GM12878 (cell line): ENCODE data around the gene SLIT2. TPM values are rescaled to one million over a fixed set of nuclear protein-coding genes. Genes with fewer than 3 reads are reported as not detected.

Source experiments
- ATAC-seq: fragments of 200-7000 bp; cut with Tn5 transposase; 3 replicates; pipeline ENCODE4 v1.9.1; 2020; ENCODE audit warnings: mild to moderate bottlenecking, moderate library complexity
- BruUV-seq: library from RNA; stranded (reverse); fragments of 400-500 nt; replicated peaks from 2 replicates; lab custom pipeline; 2021; lab: Mats Ljungman, UMichigan
- CTCF ChIA-PET: fragments of 300-600 bp; sonication (Branson Sonifier 250); formaldehyde crosslinking; extraction: SDS; loops from one replicate; lab custom pipeline; 2021; ENCODE audit warnings: inconsistent platforms; lab: Yijun Ruan, JAX
- POLR2A ChIA-PET: fragments of 350-600 bp; formaldehyde crosslinking; extraction: SDS; loops from one replicate; lab custom pipeline; 2021; ENCODE audit warnings: inconsistent platforms; lab: Charles Lee
- RAD21 ChIA-PET: fragments of 300-600 bp; sonication (Branson Sonifier 250); formaldehyde crosslinking; loops from one replicate; lab custom pipeline; 2023; ENCODE audit warnings: antibody characterized with exemption; ENCODE audit not compliant: unreplicated experiment; lab: Charles Lee
- SMC1A ChIA-PET: fragments of 300-600 bp; sonication (Branson Sonifier 250); formaldehyde crosslinking; loops from one replicate; lab custom pipeline; 2023; ENCODE audit not compliant: unreplicated experiment, uncharacterized antibody; lab: Charles Lee
- DNase-seq: peaks from one replicate; pipeline ENCODE4 v3.0.0-alpha.2; 2011; ENCODE audit warnings: low read depth, low spot score
- FAIRE-seq: peaks from 3 replicates; lab custom pipeline; 2011; peaks lifted over from hg19 to GRCh38; lab: Jason Lieb, UNC
- H2AFZ ChIP-seq: 2 replicates; pipeline ENCODE4 v1.6.0; 2011; ENCODE audit warnings: low read depth, low read length, control low read depth; ENCODE audit not compliant: control insufficient read depth
- H3K27ac ChIP-seq: 2 replicates; pipeline ENCODE4 v1.5.1; 2011; ENCODE audit warnings: control low read depth; ENCODE audit not compliant: control insufficient read depth, insufficient read depth
- H3K27me3 ChIP-seq, 2 experiments: replicated peaks in 1 of 2; 2 replicates each; pipeline versions ENCODE4 v1.6.0 to v1.6.1; 2011; ENCODE audit warnings: low read length in 1 of 2; ENCODE audit not compliant: control insufficient read depth in 2 of 2, insufficient read depth in 2 of 2
- H3K36me3 ChIP-seq, 2 experiments: 2 replicates each; pipeline ENCODE4 v1.5.1; 2011; ENCODE audit warnings: low read length in 1 of 2; ENCODE audit not compliant: control insufficient read depth in 2 of 2, insufficient read depth in 2 of 2
- H3K4me1 ChIP-seq: 2 replicates; pipeline ENCODE4 v1.6.1; 2011; ENCODE audit warnings: mild to moderate bottlenecking, low read length, moderate library complexity, mixed read lengths; ENCODE audit not compliant: control insufficient read depth, insufficient read depth
- H3K4me2 ChIP-seq: 2 replicates; pipeline ENCODE4 v1.6.0; 2011; ENCODE audit warnings: control low read depth; ENCODE audit not compliant: control insufficient read depth, insufficient read depth
- H3K4me3 ChIP-seq: fragments of 200-600 bp; sonication (generic); 2 replicates; pipeline ENCODE4 v1.5.1; 2016
- H3K79me2 ChIP-seq: 2 replicates; pipeline ENCODE4 v1.6.0; 2011; ENCODE audit warnings: low read length; ENCODE audit not compliant: control insufficient read depth, insufficient read depth
- H3K9ac ChIP-seq: 2 replicates; pipeline ENCODE4 v1.8.0; 2011; ENCODE audit warnings: low read length, control low read depth, mixed read lengths; ENCODE audit not compliant: control insufficient read depth, insufficient read depth
- H3K9me3 ChIP-seq: replicated peaks from 3 replicates; pipeline ENCODE4 v1.5.1; 2011; ENCODE audit warnings: mild to moderate bottlenecking, low read length; ENCODE audit not compliant: control insufficient read depth, insufficient read depth
- H4K20me1 ChIP-seq: 2 replicates; pipeline ENCODE4 v1.6.0; 2011; ENCODE audit not compliant: control insufficient read depth, insufficient read depth
- BACH1 ChIP-seq: fragments of 450-650 bp; IDR thresholded peaks from 2 replicates; pipeline ENCODE4 v1.6.1; 2017; ENCODE audit warnings: mild to moderate bottlenecking, borderline replicate concordance
- BCL11A ChIP-seq: IDR thresholded peaks from 2 replicates; pipeline ENCODE4 v1.6.1; 2011; ENCODE audit warnings: low read depth, low read length
- BMI1 ChIP-seq: fragments of 450-650 bp; IDR thresholded peaks from 2 replicates; pipeline ENCODE4 v1.6.1; 2016; ENCODE audit warnings: mild to moderate bottlenecking, moderate library complexity, borderline replicate concordance
- CBX3 ChIP-seq: fragments of 200-600 bp; sonication (generic); IDR thresholded peaks from 2 replicates; pipeline ENCODE4 v1.6.1; 2016; ENCODE audit warnings: low read depth, borderline replicate concordance
- JUNB ChIP-seq: IDR thresholded peaks from 2 replicates; pipeline ENCODE4 v1.6.1; 2016; ENCODE audit warnings: antibody characterized with exemption, mild to moderate bottlenecking
- KAT2A ChIP-seq: conservative IDR thresholded peaks from 2 replicates; pipeline ENCODE4 v1.6.1; 2011; ENCODE audit warnings: low read depth, low read length; ENCODE audit not compliant: control insufficient read depth
- NFXL1 ChIP-seq: fragments of 450-650 bp; IDR thresholded peaks from 2 replicates; pipeline ENCODE4 v1.6.1; 2017; ENCODE audit warnings: antibody characterized with exemption, mild to moderate bottlenecking, borderline replicate concordance
- POLR2A ChIP-seq: IDR thresholded peaks from 2 replicates; pipeline ENCODE4 v1.6.1; 2011; ENCODE audit warnings: low read depth, mild to moderate bottlenecking, low read length
- WGBS: methylation state at CpG from one replicate; pipeline ENCODE4 v1.1.6; 2016; ENCODE audit warnings: low lambda C conversion rate; ENCODE audit not compliant: insufficient replicate concordance, insufficient coverage; ENCODE audit errors: missing lambda C conversion rate; 5-methylcytosine and 5-hydroxymethylcytosine counted together
- in situ Hi-C: fragments of 300-500 bp; cut with MboI; formaldehyde crosslinking; loops from 9 replicates; pipeline ENCODE4 v1.14.3; 2018; ENCODE audit warnings: mixed read lengths
- intact Hi-C: fragments of 100-400 bp; cut with micrococcal nuclease; formaldehyde crosslinking; loops from one replicate; pipeline ENCODE4 v1.14.2; 2022; ENCODE audit not compliant: unreplicated experiment
- polyA plus RNA-seq, 11 experiments: library from polyadenylated mRNA; depleted of rRNA in 4 of 11; unstranded in 6 of 11; stranded (reverse) in 5 of 11; fragments of >200 nt; fragmentation: Nextera tagmentation in 4 of 11; fragmentation: Illumina TruSeq in 1 of 11; extraction: Ambion mirVana in 4 of 11; extraction: Trizol in 1 of 11; gene quantifications; 1 replicate in 1 of 11; 2 replicates in 10 of 11; pipeline versions ENCODE4 v1.2.1 to v1.2.3, GENCODE V29; 2011 to 2016; ENCODE audit warnings: inconsistent platforms in 2 of 11, missing spikeins in 2 of 11, low read depth in 1 of 11
- total RNA-seq, 4 experiments: library from RNA; depleted of rRNA in 3 of 4; stranded (reverse); fragments of >200 nt in 3 of 4; fragmentation: Illumina TruSeq in 1 of 4; extraction: Trizol in 1 of 4; gene quantifications; 2 replicates each; pipeline versions ENCODE4 v1.2.1 to v1.2.3, GENCODE V29; 2013 to 2021
- TF ChIP-seq, protein P1 (sequence below): fragments of 450-650 bp; formaldehyde crosslinking; IDR thresholded peaks from 2 replicates; pipeline ENCODE4 v1.4.0; 2022; ENCODE audit warnings: mild to moderate bottlenecking, moderate library complexity
- TF ChIP-seq, protein P2 (sequence below), 3 experiments: IDR thresholded peaks in 2 of 3; conservative IDR thresholded peaks in 1 of 3; 2 replicates each; pipeline ENCODE4 v1.5.1; 2011; ENCODE audit warnings: low read depth in 3 of 3, low read length in 3 of 3, mild to moderate bottlenecking in 3 of 3, control low read depth in 2 of 3, moderate library complexity in 2 of 3, inconsistent platforms in 1 of 3, mixed read lengths in 1 of 3; ENCODE audit not compliant: control insufficient read depth in 2 of 3, insufficient read depth in 1 of 3; ENCODE audit errors: extremely low read depth in 1 of 3
- TF ChIP-seq, protein P3 (sequence below): fragments of 450-650 bp; IDR thresholded peaks from 2 replicates; pipeline ENCODE4 v1.6.1; 2017; ENCODE audit warnings: antibody characterized with exemption, mild to moderate bottlenecking, moderate library complexity
- TF ChIP-seq, protein P4 (sequence below): fragments of 450-650 bp; IDR thresholded peaks from 2 replicates; pipeline ENCODE4 v1.6.1; 2016; ENCODE audit warnings: mild to moderate bottlenecking

SLIT2 gene
- total and polyA plus RNA-seq, 10 of the 15 experiments (the other 5 are each of a cell fraction or from before 2014, with no cell fraction given), result 0.01 to 0.05 TPM; not detected in 8

DNA sequence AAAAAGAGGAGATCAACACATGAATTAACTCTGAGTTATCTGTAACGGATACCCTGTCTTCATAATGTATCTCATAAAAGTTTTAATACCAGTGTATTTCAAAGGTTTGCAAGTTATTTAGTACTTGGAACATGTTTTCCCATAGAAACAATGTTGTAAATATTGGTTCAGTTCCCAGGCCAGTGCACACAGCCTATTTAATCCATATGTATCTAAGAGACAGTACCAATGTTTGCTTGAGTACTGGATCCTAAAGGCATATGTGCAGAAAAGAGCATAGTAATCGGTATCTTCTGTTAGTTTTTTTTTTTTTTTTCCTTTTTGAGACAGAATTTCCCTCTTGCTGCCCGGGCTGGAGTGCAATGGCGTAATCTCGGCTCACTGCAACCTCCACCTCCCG is 46.1 kb downstream of the SLIT2 start:
- no peaks in the 10 kb centered on the region for H4K20me1 ChIP-seq
- H2AFZ ChIP-seq, result no peak overlapping the region
- H3K4me1 ChIP-seq, result no peaks in the 10 kb centered on the region
- FAIRE-seq (no peak), ATAC-seq (no peak), DNase-seq (no peak)
- H3K9me3 ChIP-seq, result no peaks in the 10 kb centered on the region
- H3K36me3 ChIP-seq, result no peaks in the 10 kb centered on the region
- 7% methylated on average over 6 of the region's 6 CpGs for WGBS
- H3K79me2 ChIP-seq, result no peaks in the 10 kb centered on the region
- RAD21 ChIA-PET, result no interaction called here
- POLR2A ChIA-PET, result no interaction called here
- SMC1A ChIA-PET, result interaction anchor here (0.9 kb wide), 1 partner anchor 82 kb away, joined by 3 read pairs; no protein-coding TSS in a partner anchor
- H3K9ac ChIP-seq, result no peak overlapping the region
- CTCF ChIA-PET, result no interaction called here
- H3K4me3 ChIP-seq, result no peak overlapping the region
- no peak overlapping the region for H3K27ac ChIP-seq
- intact Hi-C loops (no loop called here), in situ Hi-C loops (no loop called here)
- H3K27me3 ChIP-seq, result no peaks in the 10 kb centered on the region
- H3K4me2 ChIP-seq, result no peak overlapping the region
- BruUV-seq, result no TSS peak
- TF ChIP-seq, protein P1, sequence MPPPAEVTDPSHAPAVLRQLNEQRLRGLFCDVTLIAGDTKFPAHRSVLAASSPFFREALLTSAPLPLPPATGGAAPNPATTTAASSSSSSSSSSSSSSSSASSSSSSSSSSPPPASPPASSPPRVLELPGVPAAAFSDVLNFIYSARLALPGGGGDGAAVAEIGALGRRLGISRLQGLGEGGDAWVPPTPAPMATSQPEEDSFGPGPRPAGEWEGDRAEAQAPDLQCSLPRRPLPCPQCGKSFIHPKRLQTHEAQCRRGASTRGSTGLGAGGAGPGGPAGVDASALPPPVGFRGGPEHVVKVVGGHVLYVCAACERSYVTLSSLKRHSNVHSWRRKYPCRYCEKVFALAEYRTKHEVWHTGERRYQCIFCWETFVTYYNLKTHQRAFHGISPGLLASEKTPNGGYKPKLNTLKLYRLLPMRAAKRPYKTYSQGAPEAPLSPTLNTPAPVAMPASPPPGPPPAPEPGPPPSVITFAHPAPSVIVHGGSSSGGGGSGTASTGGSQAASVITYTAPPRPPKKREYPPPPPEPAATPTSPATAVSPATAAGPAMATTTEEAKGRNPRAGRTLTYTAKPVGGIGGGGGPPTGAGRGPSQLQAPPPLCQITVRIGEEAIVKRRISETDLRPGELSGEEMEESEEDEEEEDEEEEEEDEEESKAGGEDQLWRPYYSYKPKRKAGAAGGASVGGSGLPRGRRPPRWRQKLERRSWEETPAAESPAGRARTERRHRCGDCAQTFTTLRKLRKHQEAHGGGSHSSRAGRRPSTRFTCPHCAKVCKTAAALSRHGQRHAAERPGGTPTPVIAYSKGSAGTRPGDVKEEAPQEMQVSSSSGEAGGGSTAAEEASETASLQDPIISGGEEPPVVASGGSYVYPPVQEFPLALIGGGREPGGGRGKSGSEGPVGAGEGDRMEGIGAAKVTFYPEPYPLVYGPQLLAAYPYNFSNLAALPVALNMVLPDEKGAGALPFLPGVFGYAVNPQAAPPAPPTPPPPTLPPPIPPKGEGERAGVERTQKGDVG (CRISPR knock-in tag), result no peak
- TF ChIP-seq BACH1 (no peak), BCL11A (no peak), NFXL1 (no peak), KAT2A (no peak), POLR2A (no peak), CBX3 (no peak), BMI1 (no peak), JUNB (no peak)
- TF ChIP-seq, protein P2, sequence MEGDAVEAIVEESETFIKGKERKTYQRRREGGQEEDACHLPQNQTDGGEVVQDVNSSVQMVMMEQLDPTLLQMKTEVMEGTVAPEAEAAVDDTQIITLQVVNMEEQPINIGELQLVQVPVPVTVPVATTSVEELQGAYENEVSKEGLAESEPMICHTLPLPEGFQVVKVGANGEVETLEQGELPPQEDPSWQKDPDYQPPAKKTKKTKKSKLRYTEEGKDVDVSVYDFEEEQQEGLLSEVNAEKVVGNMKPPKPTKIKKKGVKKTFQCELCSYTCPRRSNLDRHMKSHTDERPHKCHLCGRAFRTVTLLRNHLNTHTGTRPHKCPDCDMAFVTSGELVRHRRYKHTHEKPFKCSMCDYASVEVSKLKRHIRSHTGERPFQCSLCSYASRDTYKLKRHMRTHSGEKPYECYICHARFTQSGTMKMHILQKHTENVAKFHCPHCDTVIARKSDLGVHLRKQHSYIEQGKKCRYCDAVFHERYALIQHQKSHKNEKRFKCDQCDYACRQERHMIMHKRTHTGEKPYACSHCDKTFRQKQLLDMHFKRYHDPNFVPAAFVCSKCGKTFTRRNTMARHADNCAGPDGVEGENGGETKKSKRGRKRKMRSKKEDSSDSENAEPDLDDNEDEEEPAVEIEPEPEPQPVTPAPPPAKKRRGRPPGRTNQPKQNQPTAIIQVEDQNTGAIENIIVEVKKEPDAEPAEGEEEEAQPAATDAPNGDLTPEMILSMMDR (IDR thresholded peaks at IDR 0.05 in 2 of 3, conservative IDR thresholded peaks at IDR 0.05 in 1 of 3; ENCODE audit: control insufficient read depth in 2 of 3, extremely low read depth in 1 of 3, insufficient read depth in 1 of 3, low read depth in 3 of 3, low read length in 3 of 3), result no peak
- TF ChIP-seq, protein P3, sequence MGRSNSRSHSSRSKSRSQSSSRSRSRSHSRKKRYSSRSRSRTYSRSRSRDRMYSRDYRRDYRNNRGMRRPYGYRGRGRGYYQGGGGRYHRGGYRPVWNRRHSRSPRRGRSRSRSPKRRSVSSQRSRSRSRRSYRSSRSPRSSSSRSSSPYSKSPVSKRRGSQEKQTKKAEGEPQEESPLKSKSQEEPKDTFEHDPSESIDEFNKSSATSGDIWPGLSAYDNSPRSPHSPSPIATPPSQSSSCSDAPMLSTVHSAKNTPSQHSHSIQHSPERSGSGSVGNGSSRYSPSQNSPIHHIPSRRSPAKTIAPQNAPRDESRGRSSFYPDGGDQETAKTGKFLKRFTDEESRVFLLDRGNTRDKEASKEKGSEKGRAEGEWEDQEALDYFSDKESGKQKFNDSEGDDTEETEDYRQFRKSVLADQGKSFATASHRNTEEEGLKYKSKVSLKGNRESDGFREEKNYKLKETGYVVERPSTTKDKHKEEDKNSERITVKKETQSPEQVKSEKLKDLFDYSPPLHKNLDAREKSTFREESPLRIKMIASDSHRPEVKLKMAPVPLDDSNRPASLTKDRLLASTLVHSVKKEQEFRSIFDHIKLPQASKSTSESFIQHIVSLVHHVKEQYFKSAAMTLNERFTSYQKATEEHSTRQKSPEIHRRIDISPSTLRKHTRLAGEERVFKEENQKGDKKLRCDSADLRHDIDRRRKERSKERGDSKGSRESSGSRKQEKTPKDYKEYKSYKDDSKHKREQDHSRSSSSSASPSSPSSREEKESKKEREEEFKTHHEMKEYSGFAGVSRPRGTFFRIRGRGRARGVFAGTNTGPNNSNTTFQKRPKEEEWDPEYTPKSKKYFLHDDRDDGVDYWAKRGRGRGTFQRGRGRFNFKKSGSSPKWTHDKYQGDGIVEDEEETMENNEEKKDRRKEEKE, result no peak
- TF ChIP-seq, protein P4, sequence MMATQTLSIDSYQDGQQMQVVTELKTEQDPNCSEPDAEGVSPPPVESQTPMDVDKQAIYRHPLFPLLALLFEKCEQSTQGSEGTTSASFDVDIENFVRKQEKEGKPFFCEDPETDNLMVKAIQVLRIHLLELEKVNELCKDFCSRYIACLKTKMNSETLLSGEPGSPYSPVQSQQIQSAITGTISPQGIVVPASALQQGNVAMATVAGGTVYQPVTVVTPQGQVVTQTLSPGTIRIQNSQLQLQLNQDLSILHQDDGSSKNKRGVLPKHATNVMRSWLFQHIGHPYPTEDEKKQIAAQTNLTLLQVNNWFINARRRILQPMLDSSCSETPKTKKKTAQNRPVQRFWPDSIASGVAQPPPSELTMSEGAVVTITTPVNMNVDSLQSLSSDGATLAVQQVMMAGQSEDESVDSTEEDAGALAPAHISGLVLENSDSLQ, result no peak
